OCI-LY1 (cell line): ENCODE results near the gene FHIP1B.

Source experiments
- H2AFZ ChIP-seq: fragments of 200-600 bp; sonication (generic), shearing (Covaris generic); 2 replicates; pipeline ENCODE4 v1.6.0; 2014; ENCODE audit warnings: antibody characterized with exemption, mild to moderate bottlenecking, low read length
- H3F3A ChIP-seq: fragments of 200-600 bp; sonication (generic), shearing (Covaris generic); 2 replicates; pipeline ENCODE4 v1.6.0; 2014; ENCODE audit warnings: mild to moderate bottlenecking, antibody characterized with exemption, low read length, moderate library complexity; ENCODE audit not compliant: insufficient read depth
- H3K27ac ChIP-seq: fragments of 200-600 bp; sonication (generic); 2 replicates; pipeline ENCODE4 v1.5.1; 2014; ENCODE audit warnings: low read length, mixed run types, mild to moderate bottlenecking, low read depth; ENCODE audit not compliant: poor library complexity, severe bottlenecking
- H3K27me3 ChIP-seq: fragments of 200-600 bp; sonication (generic); 2 replicates; pipeline ENCODE4 v1.6.0; 2014; ENCODE audit warnings: antibody characterized with exemption, mild to moderate bottlenecking, low read length, moderate library complexity; ENCODE audit not compliant: insufficient read depth
- H3K36me3 ChIP-seq: fragments of 200-600 bp; sonication (generic); 2 replicates; pipeline ENCODE4 v1.6.1; 2014; ENCODE audit warnings: mild to moderate bottlenecking, antibody characterized with exemption, low read length, moderate library complexity, mixed read lengths; ENCODE audit not compliant: insufficient read depth
- H3K4me1 ChIP-seq: fragments of 200-600 bp; sonication (generic); 2 replicates; pipeline ENCODE4 v1.5.1; 2014; ENCODE audit warnings: mild to moderate bottlenecking, low read length, moderate library complexity; ENCODE audit not compliant: insufficient read depth, severe bottlenecking
- H3K4me2 ChIP-seq: fragments of 200-600 bp; sonication (generic), shearing (Covaris generic); 2 replicates; pipeline ENCODE4 v1.6.1; 2014; ENCODE audit warnings: low read length
- H3K4me3 ChIP-seq: fragments of 200-600 bp; sonication (generic); 2 replicates; pipeline ENCODE4 v1.5.1; 2014; ENCODE audit warnings: low read length, low read depth, mild to moderate bottlenecking, mixed read lengths; ENCODE audit not compliant: poor library complexity, severe bottlenecking
- H3K79me2 ChIP-seq: fragments of 200-600 bp; shearing (Covaris generic); 2 replicates; pipeline ENCODE4 v1.6.1; 2016; ENCODE audit warnings: mixed run types, low read length, mixed read lengths; ENCODE audit not compliant: insufficient read depth
- H3K9ac ChIP-seq: fragments of 200-600 bp; sonication (generic), shearing (Covaris generic); 2 replicates; pipeline ENCODE4 v1.6.1; 2014; ENCODE audit warnings: mild to moderate bottlenecking, low read length, mixed read lengths
- H3K9me2 ChIP-seq: fragments of 200-600 bp; sonication (generic), shearing (Covaris generic); 2 replicates; pipeline ENCODE4 v1.6.1; 2014; ENCODE audit warnings: low read depth, mild to moderate bottlenecking, low read length, mixed read lengths
- H3K9me3 ChIP-seq: fragments of 200-600 bp; shearing (Covaris generic); 2 replicates; pipeline ENCODE4 v1.6.1; 2014; ENCODE audit warnings: low read length, mixed read lengths
- H4K20me1 ChIP-seq: fragments of 200-600 bp; sonication (generic), shearing (Covaris generic); 2 replicates; pipeline ENCODE4 v1.6.0; 2016; ENCODE audit warnings: mild to moderate bottlenecking, low read length; ENCODE audit not compliant: insufficient read depth
- CTCF ChIP-seq: fragments of 200-600 bp; sonication (generic), shearing (Covaris generic); IDR thresholded peaks from 2 replicates; pipeline ENCODE4 v1.5.1; 2017; ENCODE audit warnings: mild to moderate bottlenecking, antibody characterized with exemption, low read length, moderate library complexity, mixed read lengths
- EZH2 ChIP-seq: fragments of 200-600 bp; sonication (generic), shearing (Covaris generic); IDR thresholded peaks from 2 replicates; pipeline ENCODE4 v1.8.0; 2017; ENCODE audit warnings: borderline replicate concordance, mixed run types, mild to moderate bottlenecking, antibody characterized with exemption, low read length, moderate library complexity, mixed read lengths

FHIP1B gene

GRCh38 chr11:6245536-6245935 lies 11.1 kb upstream of the FHIP1B start:
- Histone ChIP-seq H3K4me2 (no peak overlapping the region), H3K9ac (no peak overlapping the region), H3K4me1 (no peaks in the 10 kb centered on the region), H3K4me3 (no peak overlapping the region), H4K20me1 (no peaks in the 10 kb centered on the region), H2AFZ (no peak overlapping the region), H3K36me3 (no peaks in the 10 kb centered on the region), H3K27me3 (no peaks in the 10 kb centered on the region), H3K27ac (no peak overlapping the region), H3K9me3 (no peaks in the 10 kb centered on the region), H3F3A (no peaks in the 10 kb centered on the region), H3K79me2 (no peaks in the 10 kb centered on the region), H3K9me2 (no peaks in the 10 kb centered on the region)
- no peak for TF ChIP-seq CTCF
- no peak for TF ChIP-seq EZH2

- Histone ChIP-seq H3K79me2 (no peaks in the 10 kb centered on the region), H3K4me2 (no peak overlapping the region), H3K9ac (no peak overlapping the region), H3K9me3 (no peaks in the 10 kb centered on the region), H3F3A (no peaks in the 10 kb centered on the region), H4K20me1 (no peaks in the 10 kb centered on the region), H3K27me3 (no peaks in the 10 kb centered on the region), H2AFZ (no peak overlapping the region), H3K9me2 (no peaks in the 10 kb centered on the region), H3K36me3 (no peaks in the 10 kb centered on the region), H3K27ac (no peak overlapping the region), H3K4me1 (no peaks in the 10 kb centered on the region), H3K4me3 (no peak overlapping the region)
- TF ChIP-seq EZH2 (no peak), CTCF (no peak)
These were observed 6.9 kb upstream of the FHIP1B start for GRCh38 chr11:6241316-6241715.

- Histone ChIP-seq H3K4me1 (no peaks in the 10 kb centered on the region), H4K20me1 (no peaks in the 10 kb centered on the region), H3K36me3 (no peaks in the 10 kb centered on the region), H3K9me3 (no peaks in the 10 kb centered on the region), H3K4me2 (no peak overlapping the region), H3K79me2 (no peaks in the 10 kb centered on the region), H3K4me3 (no peak overlapping the region), H3K27ac (no peak overlapping the region), H3K27me3 (no peaks in the 10 kb centered on the region), H2AFZ (no peak overlapping the region), H3K9ac (no peak overlapping the region), H3K9me2 (no peaks in the 10 kb centered on the region), H3F3A (no peaks in the 10 kb centered on the region)
- no peak for TF ChIP-seq CTCF
- no peak for TF ChIP-seq EZH2
These were observed 6.3 kb upstream of the FHIP1B start for GRCh38 chr11:6240781-6241180.
